ENCODE data around the gene ME3. TPM values are rescaled to one million over a fixed set of nuclear protein-coding genes. Genes with fewer than 3 reads are reported as not detected.
"Not testable (repeated sequence)": the region's sequence is repeated elsewhere in the genome, so short reads cannot be mapped to it uniquely, and the experiment has no call there.

Gene ME3
- total RNA-seq, 1 donor from 2014 or later: 34.2 TPM

DNA sequence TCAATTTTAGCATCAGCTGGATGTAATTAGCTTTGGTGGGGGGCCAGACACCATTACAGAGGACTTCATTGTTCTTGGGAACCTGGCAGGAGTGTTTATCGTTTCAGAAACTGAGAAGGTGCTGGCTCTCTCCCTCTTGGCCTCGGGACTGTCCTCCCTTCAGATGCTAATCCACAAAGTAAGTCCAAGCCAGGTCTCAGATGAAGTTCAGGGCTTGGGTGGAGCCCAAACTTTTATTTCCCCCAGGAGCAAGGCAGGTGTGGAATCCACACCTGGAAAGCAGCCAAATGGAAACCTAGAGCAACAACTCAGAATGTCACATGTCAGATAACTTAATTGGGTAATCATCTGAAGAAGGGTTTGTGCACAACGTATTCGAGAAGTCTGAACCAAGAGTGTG lies 119.2 kb downstream of the ME3 start:
- DNase-seq (ENCODE audit: low spot score in 2 of 2): no peak
- TF ChIP-seq, protein P1, sequence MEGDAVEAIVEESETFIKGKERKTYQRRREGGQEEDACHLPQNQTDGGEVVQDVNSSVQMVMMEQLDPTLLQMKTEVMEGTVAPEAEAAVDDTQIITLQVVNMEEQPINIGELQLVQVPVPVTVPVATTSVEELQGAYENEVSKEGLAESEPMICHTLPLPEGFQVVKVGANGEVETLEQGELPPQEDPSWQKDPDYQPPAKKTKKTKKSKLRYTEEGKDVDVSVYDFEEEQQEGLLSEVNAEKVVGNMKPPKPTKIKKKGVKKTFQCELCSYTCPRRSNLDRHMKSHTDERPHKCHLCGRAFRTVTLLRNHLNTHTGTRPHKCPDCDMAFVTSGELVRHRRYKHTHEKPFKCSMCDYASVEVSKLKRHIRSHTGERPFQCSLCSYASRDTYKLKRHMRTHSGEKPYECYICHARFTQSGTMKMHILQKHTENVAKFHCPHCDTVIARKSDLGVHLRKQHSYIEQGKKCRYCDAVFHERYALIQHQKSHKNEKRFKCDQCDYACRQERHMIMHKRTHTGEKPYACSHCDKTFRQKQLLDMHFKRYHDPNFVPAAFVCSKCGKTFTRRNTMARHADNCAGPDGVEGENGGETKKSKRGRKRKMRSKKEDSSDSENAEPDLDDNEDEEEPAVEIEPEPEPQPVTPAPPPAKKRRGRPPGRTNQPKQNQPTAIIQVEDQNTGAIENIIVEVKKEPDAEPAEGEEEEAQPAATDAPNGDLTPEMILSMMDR (IDR thresholded peaks at IDR 0.05): no peak
- intact Hi-C loops (cut with DNase I): no loop called here
- Histone ChIP-seq H3K4me3 (no peak overlapping the region), H3K4me1 (peaks cover 5 to 25% of the 10 kb centered on the region in 2 donors), H3K27ac (peak overlapping the region in 1 of 2 donors; percentile 34), H3K9me3 (no peaks in the 10 kb centered on the region), H3K36me3 (peaks cover 0 to 7% of the 10 kb centered on the region in 2 donors), H3K27me3 (no peaks in the 10 kb centered on the region)

DNA sequence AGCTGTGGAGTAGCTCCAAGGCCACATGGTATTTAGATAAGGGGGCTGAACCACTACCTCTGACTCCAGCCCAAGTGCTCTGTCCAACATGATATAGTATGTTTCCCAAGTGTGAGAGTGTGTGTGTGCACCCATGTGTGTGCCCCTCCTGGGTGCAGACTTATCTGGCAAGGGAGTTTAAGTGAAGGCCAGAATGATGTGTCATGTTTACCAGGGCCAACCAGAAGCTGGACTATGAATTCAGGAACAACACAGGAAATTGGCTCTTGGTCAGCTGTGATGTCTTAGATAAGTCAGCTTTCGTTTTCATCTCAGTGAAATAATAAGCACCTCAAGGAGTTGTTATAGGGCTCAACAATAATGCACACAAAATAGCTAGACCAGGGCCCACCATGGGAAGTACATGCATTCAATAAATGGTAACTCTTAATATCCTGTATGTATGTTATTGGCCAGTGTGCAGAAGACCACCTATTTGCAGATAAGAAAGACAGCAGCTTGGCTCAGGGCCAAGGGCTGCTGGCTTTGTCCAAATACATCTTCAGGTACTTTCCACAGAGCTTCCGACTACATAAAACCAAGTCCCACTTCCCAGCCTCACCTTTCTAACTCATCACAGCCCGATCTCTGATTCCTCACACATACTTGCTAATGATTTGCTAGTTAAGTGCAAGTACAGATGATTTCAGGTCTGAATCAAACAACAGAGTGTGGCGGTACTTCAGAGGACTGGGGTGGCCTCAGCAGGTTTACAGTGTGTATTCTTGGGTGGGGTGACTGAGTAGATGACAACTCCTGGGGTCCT lies 120.9 kb downstream of the ME3 start:
- TF ChIP-seq, protein P1 (IDR thresholded peaks at IDR 0.05): no peak
- intact Hi-C loops (cut with DNase I): loop anchor here (2.0 kb wide), 1 partner anchor 25 kb away; no protein-coding TSS in a partner anchor
- H3K36me3 ChIP-seq: peaks cover 0 to 7% of the 10 kb centered on the region in 2 donors
- H3K4me1 ChIP-seq: peaks cover 5 to 35% of the 10 kb centered on the region in 2 donors
- peak overlapping the region; percentile 63 to 78 for H3K27ac ChIP-seq
- no peaks in the 10 kb centered on the region for H3K27me3 ChIP-seq
- peak in 1 of 2 donors; percentile 77 for DNase-seq (ENCODE audit: low spot score in 2 of 2)
- H3K4me3 ChIP-seq: no peak overlapping the region
- no peaks in the 10 kb centered on the region for H3K9me3 ChIP-seq

DNA sequence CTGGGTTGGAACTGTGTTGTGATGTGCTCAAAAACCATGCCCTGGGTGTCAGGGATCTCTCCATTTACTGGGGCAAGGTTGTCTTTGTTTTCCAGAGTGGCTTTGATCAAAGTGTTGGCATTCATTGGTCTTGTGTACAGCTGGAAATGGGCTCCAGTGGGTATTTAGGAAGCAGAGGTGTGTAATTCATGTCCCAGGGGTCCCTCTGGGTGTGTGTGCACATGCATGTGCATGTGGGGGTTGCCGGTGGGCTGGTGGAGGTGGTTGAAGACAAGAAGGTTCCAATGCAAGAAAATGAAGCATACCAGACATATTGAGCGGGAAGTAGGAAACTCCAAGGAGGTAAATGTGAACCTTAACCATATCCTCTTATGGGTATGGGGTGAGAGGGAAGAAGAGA lies 121.7 kb downstream of the ME3 start:
- TF ChIP-seq, protein P1 (IDR thresholded peaks at IDR 0.05): no peak
- no peak for DNase-seq (ENCODE audit: low spot score in 2 of 2)
- Histone ChIP-seq H3K4me3 (no peak overlapping the region), H3K27ac (peak overlapping the region; percentile 63 to 78), H3K9me3 (no peaks in the 10 kb centered on the region), H3K36me3 (peaks cover 0 to 7% of the 10 kb centered on the region in 2 donors), H3K4me1 (peaks cover 5 to 35% of the 10 kb centered on the region in 2 donors), H3K27me3 (no peaks in the 10 kb centered on the region)
- intact Hi-C loops (cut with DNase I): loop anchor here (2.0 kb wide), 1 partner anchor 26 kb away; no protein-coding TSS in a partner anchor

DNA sequence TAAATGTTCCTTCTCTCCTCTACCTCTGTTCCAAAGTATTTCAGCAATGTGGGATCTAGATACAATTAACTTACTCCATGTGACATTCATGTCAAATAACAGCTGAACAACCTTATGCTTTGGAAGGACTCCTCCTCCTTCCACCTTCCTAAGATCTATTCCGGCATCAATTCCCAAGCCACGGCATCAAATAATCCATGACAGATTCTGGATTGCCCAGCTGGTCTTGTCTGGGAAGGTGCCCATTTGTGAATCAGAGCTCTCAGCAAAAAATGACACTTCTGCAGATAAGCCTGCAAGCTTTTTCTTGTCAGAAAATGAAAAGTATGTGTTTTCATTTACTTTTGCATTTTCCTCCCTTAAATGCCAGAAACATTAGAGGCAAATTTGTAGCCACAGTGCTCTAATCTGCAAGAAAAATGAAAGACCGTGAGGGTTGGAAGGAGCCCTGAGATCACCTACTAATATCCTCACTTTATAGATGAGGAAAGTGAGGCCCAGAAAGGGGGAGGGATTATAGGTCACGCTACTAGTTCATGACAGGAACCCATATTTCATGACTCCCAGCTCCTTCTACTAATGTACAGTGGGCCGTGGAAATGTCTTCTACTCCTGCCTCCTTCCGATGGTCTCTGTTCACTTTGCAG lies 124.0 kb downstream of the ME3 start:
- intact Hi-C loops (cut with DNase I): no loop called here
- no peaks in the 10 kb centered on the region for H3K36me3 ChIP-seq
- peaks cover 5 to 35% of the 10 kb centered on the region in 2 donors for H3K4me1 ChIP-seq
- no peaks in the 10 kb centered on the region for H3K9me3 ChIP-seq
- H3K27me3 ChIP-seq: no peaks in the 10 kb centered on the region
- DNase-seq (ENCODE audit: low spot score in 2 of 2): no peak
- TF ChIP-seq, protein P1 (IDR thresholded peaks at IDR 0.05): no peak
- H3K27ac ChIP-seq: peak overlapping the region; percentile 63 to 78
- no peak overlapping the region for H3K4me3 ChIP-seq

DNA sequence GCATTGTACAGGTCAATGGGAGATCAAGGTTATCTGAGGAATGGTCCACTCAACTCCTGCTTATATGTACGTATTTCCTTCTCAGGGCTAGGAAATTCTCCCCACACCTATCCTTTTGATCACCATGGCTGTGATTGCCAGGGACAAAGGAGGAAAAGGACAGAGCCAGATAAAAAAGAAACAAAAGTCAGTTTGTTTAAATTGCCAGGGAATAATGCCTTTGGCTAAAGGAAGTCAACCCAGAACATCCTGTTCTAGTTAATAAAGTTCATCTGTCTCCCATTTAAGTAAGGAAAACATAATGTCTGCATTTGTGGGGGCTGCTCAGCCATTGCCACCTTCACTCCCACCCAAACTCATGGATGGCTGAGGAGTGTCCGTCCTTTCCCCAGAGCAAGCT lies 124.7 kb downstream of the ME3 start:
- H3K9me3 ChIP-seq: no peaks in the 10 kb centered on the region
- H3K4me1 ChIP-seq: peaks cover 5 to 35% of the 10 kb centered on the region in 2 donors
- peak overlapping the region; percentile 63 to 78 for H3K27ac ChIP-seq
- intact Hi-C loops (cut with DNase I): no loop called here
- H3K36me3 ChIP-seq: no peaks in the 10 kb centered on the region
- no peak overlapping the region for H3K4me3 ChIP-seq
- no peak for DNase-seq (ENCODE audit: low spot score in 2 of 2)
- no peaks in the 10 kb centered on the region for H3K27me3 ChIP-seq
- TF ChIP-seq, protein P1 (IDR thresholded peaks at IDR 0.05): no peak

DNA sequence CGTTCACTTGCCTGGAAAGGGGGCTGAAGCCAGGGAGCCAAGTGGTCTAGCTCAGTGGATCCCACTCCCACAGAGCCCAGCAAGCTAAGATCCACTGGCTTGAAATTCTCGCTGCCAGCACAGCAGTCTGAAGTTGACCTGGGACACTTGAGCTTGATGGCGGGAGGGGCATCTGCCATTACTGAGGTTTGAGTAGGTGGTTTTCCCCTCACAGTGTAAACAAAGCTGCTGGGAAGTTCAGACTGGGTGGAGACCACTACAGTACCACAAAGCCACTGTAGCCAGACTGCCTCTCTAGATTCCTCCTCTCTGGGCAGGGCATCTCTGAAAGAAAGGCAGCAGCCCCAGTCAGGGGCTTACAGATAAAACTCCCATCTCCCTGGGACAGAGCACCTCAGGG lies 131.1 kb downstream of the ME3 start:
- H3K27ac ChIP-seq; H3K27me3 ChIP-seq; DNase-seq (ENCODE audit: low spot score in 2 of 2); intact Hi-C loops (cut with DNase I); H3K4me3 ChIP-seq; H3K9me3 ChIP-seq; H3K4me1 ChIP-seq; H3K36me3 ChIP-seq: not testable (repeated sequence)

Measured in ascending aorta (tissue), 2 donors.